Measurements from ENCODE around the gene EIF4A2. TPM values are rescaled to one million over a fixed set of nuclear protein-coding genes. Genes with fewer than 3 reads are reported as not detected.
A peak's percentile ranks its signal among the peaks of the same experiment; 100 is the strongest.
"Not testable (repeated sequence)": the region's sequence is repeated elsewhere in the genome, so short reads cannot be mapped to it uniquely, and the experiment has no call there.

The EIF4A2 gene
- total RNA-seq, 1 donor from 2014 or later = 468 TPM

- Histone ChIP-seq H3K4me3 (peak within 1 kb of the TSS; percentile 92), H3K27ac (replicated peaks) (peak within 1 kb of the TSS; percentile 88), H3K4me1 (peaks cover 24% of the 10 kb centered on the region), H3K9me3 (replicated peaks) (no peaks in the 10 kb centered on the region), H3K27me3 (ENCODE audit: low read depth) (no peaks in the 10 kb centered on the region), H3K36me3 (peaks cover 9% of the 10 kb centered on the region)
- intact Hi-C loops (cut with micrococcal nuclease) = no loop called here
- peak; percentile 88 for DNase-seq
- TF ChIP-seq, protein P1, sequence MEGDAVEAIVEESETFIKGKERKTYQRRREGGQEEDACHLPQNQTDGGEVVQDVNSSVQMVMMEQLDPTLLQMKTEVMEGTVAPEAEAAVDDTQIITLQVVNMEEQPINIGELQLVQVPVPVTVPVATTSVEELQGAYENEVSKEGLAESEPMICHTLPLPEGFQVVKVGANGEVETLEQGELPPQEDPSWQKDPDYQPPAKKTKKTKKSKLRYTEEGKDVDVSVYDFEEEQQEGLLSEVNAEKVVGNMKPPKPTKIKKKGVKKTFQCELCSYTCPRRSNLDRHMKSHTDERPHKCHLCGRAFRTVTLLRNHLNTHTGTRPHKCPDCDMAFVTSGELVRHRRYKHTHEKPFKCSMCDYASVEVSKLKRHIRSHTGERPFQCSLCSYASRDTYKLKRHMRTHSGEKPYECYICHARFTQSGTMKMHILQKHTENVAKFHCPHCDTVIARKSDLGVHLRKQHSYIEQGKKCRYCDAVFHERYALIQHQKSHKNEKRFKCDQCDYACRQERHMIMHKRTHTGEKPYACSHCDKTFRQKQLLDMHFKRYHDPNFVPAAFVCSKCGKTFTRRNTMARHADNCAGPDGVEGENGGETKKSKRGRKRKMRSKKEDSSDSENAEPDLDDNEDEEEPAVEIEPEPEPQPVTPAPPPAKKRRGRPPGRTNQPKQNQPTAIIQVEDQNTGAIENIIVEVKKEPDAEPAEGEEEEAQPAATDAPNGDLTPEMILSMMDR (IDR thresholded peaks at IDR 0.05; ENCODE audit: borderline replicate concordance) = no peak
These were observed 23.0 kb downstream of the EIF4A2 start, which contains the start of gene RFC4 for GRCh38 chr3:186806089-186807055. RFC4 (minus strand) TSS chr3:186806482; CDS start chr3:186804713, 1,769 bp downstream.

- intact Hi-C loops (cut with micrococcal nuclease) = no loop called here
These were observed 23.9 kb downstream of the EIF4A2 start for GRCh38 chr3:186807231-186807630.

GRCh38 chr3:186810336-186810996 is 27.1 kb downstream of the EIF4A2 start:
- no peak overlapping the region for H3K4me3 ChIP-seq
- TF ChIP-seq, protein P1 (IDR thresholded peaks at IDR 0.05; ENCODE audit: borderline replicate concordance) = no peak

More at GRCh38 chr3:186807231-186807630, 23.9 kb downstream of the EIF4A2 start:
- Histone ChIP-seq H3K9me3 (replicated peaks) (no peaks in the 10 kb centered on the region), H3K4me3 (peak overlapping the region; percentile 92), H3K36me3 (peaks cover 9% of the 10 kb centered on the region), H3K27me3 (ENCODE audit: low read depth) (peaks cover under 1% of the 10 kb centered on the region), H3K27ac (replicated peaks) (peak overlapping the region; percentile 88), H3K4me1 (peaks cover 24% of the 10 kb centered on the region)
- no peak for DNase-seq
- TF ChIP-seq, protein P1 (IDR thresholded peaks at IDR 0.05; ENCODE audit: borderline replicate concordance) = no peak

GRCh38 chr3:186811313-186811712 is 27.9 kb downstream of the EIF4A2 start:
- DNase-seq; H3K36me3 ChIP-seq; H3K27ac ChIP-seq (replicated peaks); H3K4me3 ChIP-seq; intact Hi-C loops (cut with micrococcal nuclease); H3K9me3 ChIP-seq (replicated peaks): not testable (repeated sequence)
- H3K27me3 ChIP-seq (ENCODE audit: low read depth) = peaks cover 21% of the 10 kb centered on the region
- H3K4me1 ChIP-seq = peaks cover 11% of the 10 kb centered on the region

More at GRCh38 chr3:186810336-186810996, 27.1 kb downstream of the EIF4A2 start:
- intact Hi-C loops (cut with micrococcal nuclease) = no loop called here
- Histone ChIP-seq H3K27me3 (ENCODE audit: low read depth) (peaks cover 21% of the 10 kb centered on the region), H3K27ac (replicated peaks) (no peak overlapping the region), H3K4me1 (peaks cover 19% of the 10 kb centered on the region), H3K36me3 (no peaks in the 10 kb centered on the region), H3K9me3 (replicated peaks) (no peaks in the 10 kb centered on the region)
- DNase-seq = no peak

DNA sequence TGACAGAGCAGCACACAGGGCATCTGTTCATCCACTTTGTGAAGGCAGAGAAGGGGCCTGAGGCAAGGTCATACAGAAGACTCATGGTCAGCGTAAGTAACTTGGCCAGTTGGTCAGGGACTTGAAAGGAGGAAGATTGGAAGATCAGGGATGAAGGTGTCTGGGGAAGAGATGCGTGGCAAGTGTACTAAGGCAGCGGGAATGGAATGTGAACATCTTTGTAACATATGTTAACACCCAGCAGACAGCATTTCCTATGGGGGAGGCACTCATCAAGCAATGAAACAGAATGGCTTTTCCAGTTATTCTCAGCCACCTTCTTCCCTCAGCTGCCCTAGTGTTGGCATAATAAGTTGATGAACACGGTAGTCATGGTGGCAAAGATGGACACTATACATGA is 30.7 kb downstream of the EIF4A2 start:
- no peaks in the 10 kb centered on the region for H3K36me3 ChIP-seq
- TF ChIP-seq, protein P1 (IDR thresholded peaks at IDR 0.05; ENCODE audit: borderline replicate concordance) = no peak
- H3K4me1 ChIP-seq = no peaks in the 10 kb centered on the region
- no peak for DNase-seq
- no peak overlapping the region for H3K4me3 ChIP-seq
- peaks cover 21% of the 10 kb centered on the region for H3K27me3 ChIP-seq (ENCODE audit: low read depth)
- no peak overlapping the region for H3K27ac ChIP-seq (replicated peaks)
- no peaks in the 10 kb centered on the region for H3K9me3 ChIP-seq (replicated peaks)
- intact Hi-C loops (cut with micrococcal nuclease) = no loop called here

Measured in left ventricle myocardium inferior (tissue), 1 donor.